Measurements from ENCODE around the gene MDM1. TPM values are rescaled to one million over a fixed set of nuclear protein-coding genes. Genes with fewer than 3 reads are reported as not detected.

Gene MDM1
- total RNA-seq, 1 experiment from 2014 or later, result 10.6 TPM

- Histone ChIP-seq H3K23me2 (ENCODE audit: insufficient read length, low read depth, low read length, poor library complexity, severe bottlenecking) (no peaks in the 10 kb centered on the region), H4K20me1 (ENCODE audit: control insufficient read depth, insufficient read depth, insufficient read length) (no peaks in the 10 kb centered on the region), H3K4me2 (ENCODE audit: insufficient read depth, insufficient read length, low read length) (no peak overlapping the region), H3K4ac (ENCODE audit: low read depth, low read length) (no peak overlapping the region), H3K23ac (ENCODE audit: insufficient read length, low read depth, low read length) (no peak overlapping the region), H4K91ac (ENCODE audit: insufficient read length, low read depth, low read length) (no peak overlapping the region), H2BK15ac (ENCODE audit: low read depth, low read length) (no peak overlapping the region), H3K56ac (ENCODE audit: insufficient read length, low read depth, low read length) (no peak overlapping the region), H2AK5ac (ENCODE audit: insufficient read length, low read length) (no peak overlapping the region), H3K79me1 (ENCODE audit: insufficient read depth, low read depth, low read length, poor library complexity, severe bottlenecking) (no peaks in the 10 kb centered on the region), H3K27ac (ENCODE audit: insufficient read length, low read depth, low read length) (no peak overlapping the region), H3K27me3 (ENCODE audit: insufficient read depth, low read length) (no peaks in the 10 kb centered on the region), H3K79me2 (ENCODE audit: insufficient read depth, low read length) (no peaks in the 10 kb centered on the region), H4K5ac (ENCODE audit: insufficient read length, low read depth, low read length) (no peak overlapping the region), H3K14ac (ENCODE audit: insufficient read depth, low read length) (no peak overlapping the region), H2BK12ac (ENCODE audit: insufficient read length, low read depth, low read length) (no peak overlapping the region), H3K9ac (ENCODE audit: extremely low read depth, insufficient read length, low read length) (no peak overlapping the region), H4K8ac (replicated peaks; ENCODE audit: insufficient read length, low read depth, low read length) (no peak overlapping the region), H2BK5ac (ENCODE audit: insufficient read length, low read length) (no peak overlapping the region), H3T11ph (ENCODE audit: low read length) (no peak overlapping the region), H3K9me3 (ENCODE audit: control insufficient read depth, low read depth, low read length) (no peaks in the 10 kb centered on the region), H2AFZ (ENCODE audit: low read length) (peak overlapping the region; percentile 14), H3K4me1 (ENCODE audit: insufficient read depth, low read length) (no peaks in the 10 kb centered on the region), H3K18ac (ENCODE audit: insufficient read length, low read depth, low read length) (no peak overlapping the region), H2BK120ac (ENCODE audit: low read depth, low read length, poor library complexity, severe bottlenecking) (no peak overlapping the region), H2BK20ac (ENCODE audit: low read depth, low read length, poor library complexity, severe bottlenecking) (no peak overlapping the region)
- Mint-ChIP-seq H3K27me3 (ENCODE audit: low read depth) (no peaks in the 10 kb centered on the region; the same call in 1 of the 2 replicates), H3K4me3 (no peak overlapping the region), H3K27ac (no peak overlapping the region), H3K4me1 (no peaks in the 10 kb centered on the region; a peak in 1 of 4 replicates), H3K36me3 (ENCODE audit: insufficient read depth in 1 of 3, low read depth in 3 of 3) (no peaks in the 10 kb centered on the region), H3K9me3 (no peaks in the 10 kb centered on the region)
- no peak for TF ChIP-seq CTCF (conservative IDR thresholded peaks at IDR 0.05)
- DNase-seq, result no peak
- no CpG with 5 or more reads among the region's 6 CpGs for WGBS (ENCODE audit: extremely low coverage, insufficient read length, low lambda C conversion rate)
Measured at GRCh38 chr12:68267892-68268396, 64.2 kb downstream of the MDM1 start.

Data from H9 (cell line).